NOMO-1 (cell line): ENCODE data around the gene IL16.

ENCODE experiments used
- DNase-seq, 2 experiments: peaks; one replicate each; lab custom pipeline; 2025; ENCODE audit not compliant: unreplicated experiment in 2 of 2; lab: John Stamatoyannopoulos, UW

IL16 gene

GRCh38 chr15:81289910-81290309 lies 93.2 kb downstream of the IL16 start:
- no peak for DNase-seq

DNA sequence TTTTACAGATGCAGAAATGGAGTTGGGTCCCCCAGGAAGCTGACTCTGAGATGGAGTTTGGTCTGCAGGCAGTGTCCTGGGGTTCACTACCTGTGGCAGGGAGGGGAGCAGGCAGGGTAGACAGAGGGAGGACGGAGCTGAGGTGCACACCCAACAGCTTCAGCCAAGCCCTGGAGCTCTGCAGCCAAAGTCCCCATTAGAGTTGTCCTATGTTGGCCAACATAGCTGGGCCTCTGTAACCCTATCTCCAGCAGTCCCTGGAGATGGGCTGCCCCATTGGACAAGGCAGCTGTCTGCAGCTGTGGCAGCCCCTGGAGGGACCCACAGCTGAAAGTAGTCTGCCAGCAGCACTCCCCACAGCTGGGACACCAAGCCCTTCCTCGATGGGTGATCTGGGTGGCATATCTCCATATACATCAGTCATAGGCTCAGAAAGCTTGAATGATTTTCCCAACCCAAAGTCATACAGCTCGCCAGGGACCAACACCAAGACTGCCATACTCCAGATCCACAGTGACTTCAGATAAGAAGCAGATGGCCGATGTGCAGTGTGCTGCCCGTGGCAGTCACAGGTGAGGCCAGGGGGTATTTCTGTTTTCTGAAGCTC lies 95.3 kb downstream of the IL16 start:
- no peak for DNase-seq

- no peak for DNase-seq
These were observed 95.9 kb downstream of the IL16 start for GRCh38 chr15:81292523-81293001.

DNA sequence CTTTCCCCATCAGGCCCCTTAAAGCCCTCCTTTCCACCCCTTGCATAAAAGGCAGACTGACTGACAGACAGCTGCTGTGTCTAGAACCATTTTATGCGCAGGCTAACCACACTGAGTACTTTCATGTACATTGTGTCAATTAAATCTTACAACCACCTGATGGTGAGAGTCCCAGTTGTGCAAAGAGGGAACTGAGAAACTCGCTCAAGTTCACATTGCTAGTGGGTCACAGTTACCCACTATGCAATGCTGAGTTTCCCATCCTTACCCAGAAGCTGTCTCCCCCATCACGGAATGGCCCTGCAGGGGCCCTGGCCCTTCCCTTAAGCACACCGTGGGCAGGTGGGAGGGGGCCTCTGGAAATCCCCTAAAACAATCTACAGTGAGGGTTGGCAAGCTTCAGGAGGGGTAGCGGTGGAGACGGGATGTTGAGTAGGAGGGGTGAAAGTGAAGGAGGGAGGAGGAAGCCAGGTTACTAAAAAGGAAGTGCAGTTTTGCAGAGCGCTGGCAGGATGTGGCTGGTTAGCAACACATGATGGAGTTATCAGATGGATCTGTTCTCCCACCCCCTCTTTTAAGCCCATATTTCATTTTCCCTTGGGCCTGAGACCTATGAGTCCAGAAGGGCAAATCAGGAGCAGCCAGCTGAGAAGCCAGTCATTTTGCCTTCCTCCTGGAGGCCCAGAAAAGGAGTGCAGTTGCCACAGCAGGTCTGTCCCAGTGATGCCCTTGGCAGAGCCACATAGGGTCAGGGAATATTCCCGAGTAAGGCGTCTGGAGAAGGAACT lies 97.2 kb downstream of the IL16 start:
- DNase-seq: peak; percentile 72 to 82

DNA sequence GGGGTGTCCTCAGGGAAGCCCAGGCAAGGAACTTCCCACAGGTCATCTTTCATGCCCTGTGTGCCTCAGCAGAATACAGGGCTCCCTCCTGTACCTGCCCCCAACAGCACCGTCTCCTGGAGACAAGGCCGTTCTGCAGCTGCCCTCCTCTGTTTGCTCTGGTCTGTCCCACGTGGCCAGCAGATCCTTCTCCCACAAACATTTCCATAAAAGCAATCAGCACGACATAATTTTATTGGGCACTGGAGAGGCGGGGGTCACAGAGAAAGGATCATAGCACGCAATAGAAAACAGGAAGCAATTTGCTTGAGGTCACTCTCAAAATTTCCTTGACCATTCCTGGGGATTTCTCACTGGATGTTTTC lies 97.8 kb downstream of the IL16 start:
- peak in 1 of 2 experiments; percentile 7 for DNase-seq

- DNase-seq: peak in 1 of 2 experiments; percentile 23
These were observed 98.9 kb downstream of the IL16 start for GRCh38 chr15:81295486-81296121.

- no peak for DNase-seq
These were observed 99.5 kb downstream of the IL16 start for GRCh38 chr15:81296186-81296585.

DNA sequence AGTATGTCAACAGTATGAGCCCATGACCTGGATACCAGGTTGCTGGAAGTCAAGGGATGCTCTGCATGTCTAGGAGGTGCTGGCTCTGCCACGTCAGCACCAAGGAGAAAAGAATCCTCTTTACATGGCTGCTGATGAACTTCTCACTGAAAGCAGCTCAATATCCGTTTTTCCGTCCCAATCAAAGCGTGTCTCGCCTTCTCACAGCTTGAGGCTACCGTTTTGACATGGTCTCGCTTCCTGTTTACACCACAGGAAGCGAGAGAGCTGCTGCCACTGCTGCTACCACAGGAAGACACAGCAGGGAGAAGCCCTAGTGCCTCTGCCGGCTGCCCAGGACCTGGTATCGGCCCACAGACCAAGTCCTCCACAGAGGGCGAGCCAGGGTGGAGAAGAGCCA lies 100.0 kb downstream of the IL16 start:
- DNase-seq: peak; percentile 71 to 95

DNA sequence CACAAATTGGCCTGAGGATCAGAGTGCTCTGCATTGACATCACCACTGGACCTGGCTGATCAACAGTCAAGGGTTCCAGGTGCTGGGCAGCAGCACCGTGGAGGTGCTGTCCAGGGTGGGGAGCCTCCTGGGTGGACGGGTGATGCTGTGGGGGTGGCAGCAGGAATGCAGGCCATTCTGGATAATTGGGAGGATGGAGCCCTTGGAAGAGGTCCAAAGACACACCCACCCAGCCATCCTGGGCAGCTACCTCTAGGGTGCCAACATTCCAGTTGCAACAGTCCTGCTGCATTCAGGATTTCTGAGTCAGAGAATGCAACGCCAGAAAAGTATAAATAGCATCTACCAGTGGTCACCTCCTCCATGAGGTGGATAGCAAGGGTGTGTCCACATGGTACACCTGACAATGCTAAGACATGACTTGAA lies 100.5 kb downstream of the IL16 start:
- DNase-seq: no peak

GRCh38 chr15:81297603-81298575 lies 101.2 kb downstream of the IL16 start:
- DNase-seq: peak; percentile 25 to 28

DNA sequence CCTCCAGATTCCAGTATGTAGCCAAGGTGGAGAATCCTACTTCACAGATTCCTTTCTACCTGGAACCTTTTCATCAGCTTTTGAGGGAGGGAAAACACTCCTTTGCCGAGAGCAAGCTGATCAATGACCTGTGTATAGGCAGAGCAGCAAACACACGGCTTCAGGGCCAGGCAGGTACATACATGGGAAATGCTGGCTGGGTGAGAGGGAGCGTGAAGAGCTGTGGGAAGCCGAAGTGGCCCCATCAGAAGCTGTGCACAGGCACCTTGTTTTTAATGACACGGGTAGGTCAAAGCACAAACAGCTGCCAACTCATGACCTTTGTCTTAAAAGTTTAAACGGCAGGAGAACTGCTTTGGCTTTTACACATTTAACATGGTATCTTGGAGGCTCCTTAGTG lies 101.9 kb downstream of the IL16 start:
- no peak for DNase-seq

DNA sequence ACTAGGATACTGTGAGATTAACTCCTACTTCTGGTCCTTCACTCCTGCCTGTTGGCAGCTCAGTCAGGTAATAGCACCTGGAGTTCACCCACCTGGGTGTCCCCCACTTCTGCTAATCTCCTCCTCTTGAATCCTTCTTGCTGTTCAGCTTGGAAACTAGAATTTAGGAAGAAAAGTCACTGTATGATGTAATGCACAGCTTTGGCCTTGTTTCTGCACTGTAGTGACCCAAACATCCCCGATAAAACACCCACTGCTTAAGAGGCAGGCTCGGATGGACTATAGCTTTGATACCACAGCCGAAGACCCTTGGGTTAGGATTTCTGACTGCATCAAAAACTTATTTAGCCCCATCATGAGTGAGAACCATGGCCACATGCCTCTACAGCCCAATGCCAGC lies 102.5 kb downstream of the IL16 start:
- no peak for DNase-seq

DNA sequence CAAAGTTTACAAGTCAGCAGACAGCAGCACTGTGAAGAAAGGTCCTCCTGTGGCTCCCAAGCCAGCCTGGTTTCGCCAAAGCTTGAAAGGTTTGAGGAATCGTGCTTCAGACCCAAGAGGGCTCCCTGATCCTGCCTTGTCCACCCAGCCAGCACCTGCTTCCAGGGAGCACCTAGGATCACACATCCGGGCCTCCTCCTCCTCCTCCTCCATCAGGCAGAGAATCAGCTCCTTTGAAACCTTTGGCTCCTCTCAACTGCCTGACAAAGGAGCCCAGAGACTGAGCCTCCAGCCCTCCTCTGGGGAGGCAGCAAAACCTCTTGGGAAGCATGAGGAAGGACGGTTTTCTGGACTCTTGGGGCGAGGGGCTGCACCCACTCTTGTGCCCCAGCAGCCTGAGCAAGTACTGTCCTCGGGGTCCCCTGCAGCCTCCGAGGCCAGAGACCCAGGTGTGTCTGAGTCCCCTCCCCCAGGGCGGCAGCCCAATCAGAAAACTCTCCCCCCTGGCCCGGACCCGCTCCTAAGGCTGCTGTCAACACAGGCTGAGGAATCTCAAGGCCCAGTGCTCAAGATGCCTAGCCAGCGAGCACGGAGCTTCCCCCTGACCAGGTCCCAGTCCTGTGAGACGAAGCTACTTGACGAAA lies 103.1 kb downstream of the IL16 start:
- DNase-seq: no peak

- no peak for DNase-seq
These were observed 104.7 kb downstream of the IL16 start for GRCh38 chr15:81301385-81301784.

- DNase-seq: peak; percentile 49 to 63
These were observed 105.2 kb downstream of the IL16 start for GRCh38 chr15:81301815-81302399.

DNA sequence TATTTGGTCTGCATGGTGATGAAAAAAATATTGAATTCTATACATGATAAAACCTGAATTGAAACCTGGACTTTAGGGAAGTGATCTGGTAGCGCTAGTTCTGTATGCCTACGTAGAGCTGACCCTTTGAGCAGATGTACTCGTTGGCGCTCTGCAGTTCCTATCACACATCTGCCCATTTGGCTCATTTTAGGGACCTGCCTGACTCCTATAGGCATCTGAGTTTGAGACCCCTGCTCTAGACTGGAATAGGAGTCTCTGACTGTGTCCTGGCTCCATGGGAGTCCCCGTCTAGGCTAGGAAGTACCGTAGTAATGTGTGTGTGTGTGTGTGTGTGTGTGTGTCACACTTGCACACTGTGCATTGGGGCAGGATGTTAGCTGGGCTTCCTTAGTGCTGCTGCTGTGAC lies 106.0 kb downstream of the IL16 start:
- DNase-seq: peak; percentile 55 to 66

GRCh38 chr15:81303244-81304225 lies 106.9 kb downstream of the IL16 start:
- no peak for DNase-seq

DNA sequence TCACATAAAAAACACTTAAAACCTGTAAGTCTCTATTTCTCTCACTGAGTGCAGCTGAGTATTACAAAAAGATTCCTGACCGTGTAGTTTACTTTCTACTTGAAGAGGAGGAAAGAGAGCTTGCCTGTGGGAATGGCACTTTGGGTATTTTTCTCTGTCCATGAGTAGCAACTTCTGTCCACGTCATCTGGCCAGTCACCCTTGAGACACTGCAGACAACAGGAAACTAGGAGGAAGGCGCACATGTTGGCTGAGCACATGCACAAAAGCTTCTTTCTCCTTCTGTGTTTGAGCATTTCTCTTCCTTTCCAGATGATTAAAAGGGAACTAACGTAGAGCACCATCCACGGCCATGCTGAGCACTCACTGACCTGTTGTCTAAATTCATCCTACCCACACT lies 107.5 kb downstream of the IL16 start:
- peak; percentile 4 to 34 for DNase-seq

DNA sequence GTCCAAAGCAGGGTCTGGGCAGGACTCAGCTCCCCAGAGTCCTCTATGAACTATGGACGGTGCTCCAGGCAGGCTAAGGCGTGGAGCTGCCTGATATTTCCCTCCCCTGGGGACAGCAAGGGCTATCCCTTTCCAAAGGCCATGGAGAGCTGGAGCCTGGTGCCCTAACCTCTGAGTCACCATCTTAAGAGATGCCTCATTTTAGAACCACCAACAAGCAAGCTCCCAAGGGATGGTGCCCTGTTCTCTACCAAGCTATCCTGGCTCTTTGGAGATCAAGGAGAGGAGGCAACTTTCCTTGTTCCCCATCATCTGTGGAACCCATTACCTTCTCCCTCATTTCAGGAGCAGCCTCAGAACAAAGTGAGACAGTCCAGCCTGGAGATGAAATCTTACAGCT lies 111.6 kb downstream of the IL16 start:
- DNase-seq: no peak
